Activated naive CD4-positive, alpha-beta T cell treated with anti-CD3 and anti-CD28 coated beads for 36 hours (primary cell): ENCODE results near the gene PRSS38. TPM values are rescaled to one million over a fixed set of nuclear protein-coding genes. Genes with fewer than 3 reads are reported as not detected.
"Not testable (repeated sequence)": the region's sequence is repeated elsewhere in the genome, so short reads cannot be mapped to it uniquely, and the experiment has no call there.

Experiments used
- CTCF ChIA-PET: fragments of 350-600 bp; sonication (Branson Sonifier 250); formaldehyde crosslinking; loops from one replicate; lab custom pipeline; 2021; ENCODE audit warnings: antibody characterized with exemption; lab: Charles Lee
- DNase-seq: peaks from one replicate; pipeline ENCODE4 v3.0.0-alpha.2; 2020
- H3K27ac Mint-ChIP-seq: one replicate; pipeline ENCODE4 v1.8.0; 2021; ENCODE audit warnings: mild to moderate bottlenecking, mixed read lengths
- H3K27me3 Mint-ChIP-seq: one replicate; pipeline ENCODE4 v1.8.0; 2021; ENCODE audit warnings: low read depth, mixed read lengths
- H3K36me3 Mint-ChIP-seq: one replicate; pipeline ENCODE4 v1.8.0; 2021; ENCODE audit warnings: low read depth, mixed read lengths
- H3K4me1 Mint-ChIP-seq: one replicate; pipeline ENCODE4 v1.8.0; 2021; ENCODE audit warnings: low read depth, mixed read lengths
- H3K4me3 Mint-ChIP-seq: one replicate; pipeline ENCODE4 v1.8.0; 2021; ENCODE audit warnings: mild to moderate bottlenecking, moderate library complexity, mixed read lengths
- H3K9me3 Mint-ChIP-seq: one replicate; pipeline ENCODE4 v1.8.0; 2021; ENCODE audit warnings: mixed read lengths
- intact Hi-C: fragments of 100-400 bp; cut with micrococcal nuclease; formaldehyde crosslinking; loops from one replicate; pipeline ENCODE4 v1.15.1; 2023
- total RNA-seq, 2 experiments: library from RNA; stranded (reverse); gene quantifications; one replicate each; pipeline ENCODE4 v1.2.3, GENCODE V29; 2021

The PRSS38 gene
- total RNA-seq, 2 experiments from 2014 or later: not detected

DNA sequence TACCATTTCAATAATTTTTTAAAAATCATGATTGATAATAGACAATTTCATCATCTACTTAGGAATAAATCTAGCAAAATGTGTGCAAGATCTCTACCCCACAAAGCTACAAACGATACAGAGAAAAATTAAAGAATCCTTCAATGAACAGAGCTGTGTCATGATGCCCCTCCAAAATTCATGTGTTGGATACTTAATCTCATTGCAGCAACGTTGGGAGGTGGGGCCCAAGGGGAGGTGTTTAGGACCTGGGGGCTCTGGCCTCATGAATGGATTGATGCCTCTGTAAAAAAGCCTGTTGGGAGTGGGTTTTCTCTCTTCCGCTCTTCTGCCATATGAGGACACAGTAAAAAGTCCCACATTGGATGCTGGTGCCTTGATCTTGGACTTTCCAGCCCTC is 54.9 kb downstream of the PRSS38 start:
- peaks cover 29% of the 10 kb centered on the region for H3K4me1 Mint-ChIP-seq
- no peaks in the 10 kb centered on the region for H3K36me3 Mint-ChIP-seq
- no peak overlapping the region for H3K4me3 Mint-ChIP-seq
- no peak for DNase-seq
- CTCF ChIA-PET: interaction anchor here (0.9 kb wide), 1 partner anchor 83 kb away, joined by 3 read pairs; no protein-coding TSS in a partner anchor
- no peak overlapping the region for H3K27ac Mint-ChIP-seq
- peaks cover 5% of the 10 kb centered on the region for H3K9me3 Mint-ChIP-seq
- H3K27me3 Mint-ChIP-seq: no peaks in the 10 kb centered on the region
- intact Hi-C loops: loop anchor here (5.0 kb wide), 1 partner anchor 63 kb away; no protein-coding TSS in a partner anchor

DNA sequence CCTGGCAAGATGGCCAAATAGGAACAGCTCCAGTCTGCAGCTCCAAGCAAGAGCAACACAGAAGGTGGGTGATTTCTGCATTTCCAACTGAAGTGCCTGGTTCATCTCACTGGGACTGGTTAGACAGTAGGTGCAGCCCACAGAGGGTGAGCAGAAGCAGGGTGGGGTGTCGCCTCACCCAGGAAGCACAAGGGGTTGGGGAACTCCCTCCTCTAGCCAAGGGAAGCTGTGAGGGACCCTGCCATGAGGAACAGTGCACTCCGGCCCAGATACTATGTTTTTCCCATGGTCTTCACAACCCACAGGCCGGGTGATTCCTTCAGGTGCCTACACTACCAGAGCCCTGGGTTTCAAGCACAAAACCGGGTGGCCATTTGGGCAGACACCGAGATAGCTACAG is 56.4 kb downstream of the PRSS38 start:
- H3K4me3 Mint-ChIP-seq, H3K27me3 Mint-ChIP-seq, CTCF ChIA-PET, H3K9me3 Mint-ChIP-seq, H3K27ac Mint-ChIP-seq, DNase-seq, H3K36me3 Mint-ChIP-seq: not testable (repeated sequence)
- intact Hi-C loops: loop anchor here (5.0 kb wide), 1 partner anchor 65 kb away; no protein-coding TSS in a partner anchor
- peaks cover 29% of the 10 kb centered on the region for H3K4me1 Mint-ChIP-seq

DNA sequence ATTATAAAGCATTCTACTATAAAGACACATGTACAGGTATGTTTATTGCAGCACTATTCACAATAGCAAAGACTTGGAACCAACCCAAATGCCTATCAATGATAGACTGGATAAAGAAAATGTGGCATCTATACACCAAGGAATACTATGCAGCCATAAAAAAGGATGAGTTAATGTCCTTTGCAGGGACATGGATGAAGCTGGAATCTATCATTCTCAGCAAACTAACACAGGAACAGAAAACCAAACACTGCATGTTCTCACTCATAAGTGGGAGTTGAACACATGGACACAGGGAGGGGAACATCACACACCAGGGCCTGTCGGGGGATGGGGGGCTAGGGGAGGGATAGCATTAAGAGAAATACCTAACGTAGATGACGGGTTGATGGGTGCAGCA is 62.3 kb downstream of the PRSS38 start:
- intact Hi-C loops, DNase-seq, H3K27me3 Mint-ChIP-seq, H3K4me1 Mint-ChIP-seq, CTCF ChIA-PET, H3K27ac Mint-ChIP-seq, H3K36me3 Mint-ChIP-seq, H3K9me3 Mint-ChIP-seq, H3K4me3 Mint-ChIP-seq: not testable (repeated sequence)

DNA sequence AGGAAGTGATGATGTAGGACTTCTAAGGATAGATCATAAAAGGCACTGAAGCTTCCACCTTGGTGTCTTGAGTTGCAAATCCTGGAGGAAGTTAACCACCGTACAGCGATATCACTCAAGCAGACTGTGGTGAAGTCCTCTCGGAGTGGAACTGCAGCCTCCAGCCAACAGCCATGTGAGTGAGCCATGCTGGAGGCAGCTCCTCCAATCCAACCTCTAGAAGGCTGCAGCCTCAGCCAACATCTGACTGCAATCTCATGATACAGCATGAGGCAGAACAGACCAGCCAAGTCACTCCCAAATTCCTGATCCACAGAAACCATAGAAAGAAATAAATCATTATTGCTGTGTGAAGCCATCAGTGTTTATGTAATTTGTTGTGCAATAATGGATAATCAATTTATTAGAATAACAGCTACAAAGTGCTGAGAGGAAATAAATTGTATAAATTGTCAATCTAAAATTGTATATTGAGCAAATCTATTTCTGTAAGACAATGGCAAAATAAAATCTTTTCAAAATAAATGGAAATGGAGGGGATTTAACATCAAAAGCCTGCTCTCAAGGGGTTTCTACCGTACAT is 65.0 kb downstream of the PRSS38 start:
- Mint-ChIP-seq H3K4me3 (no peak overlapping the region), H3K9me3 (no peaks in the 10 kb centered on the region), H3K27me3 (no peaks in the 10 kb centered on the region), H3K36me3 (no peaks in the 10 kb centered on the region), H3K27ac (no peak overlapping the region), H3K4me1 (peaks cover 13% of the 10 kb centered on the region)
- CTCF ChIA-PET: no interaction called here
- no peak for DNase-seq
- intact Hi-C loops: no loop called here

DNA sequence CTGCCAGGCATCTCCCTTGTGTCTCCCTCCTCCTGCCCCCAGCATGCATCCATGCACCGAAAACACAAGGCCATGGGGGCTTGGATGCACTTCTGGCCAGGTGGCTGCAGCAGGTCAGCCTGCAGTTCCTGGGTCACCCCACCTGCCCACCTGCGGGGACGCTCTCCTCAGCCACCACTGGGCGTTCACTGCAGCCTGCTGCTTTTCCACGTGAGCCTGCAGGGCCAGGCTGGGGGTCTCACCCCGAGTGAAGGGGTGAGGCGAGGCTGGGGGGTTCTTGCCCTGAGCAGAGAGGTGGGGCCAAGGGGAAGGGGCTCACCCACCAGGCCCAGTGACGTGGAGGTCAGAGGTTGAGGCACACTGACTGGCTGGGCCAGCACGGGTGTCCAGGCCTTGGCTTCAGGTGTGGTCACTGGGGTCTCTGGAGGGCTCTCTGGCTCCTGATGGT is 67.6 kb downstream of the PRSS38 start:
- CTCF ChIA-PET: no interaction called here
- H3K4me1 Mint-ChIP-seq: peaks cover 28% of the 10 kb centered on the region
- no peak overlapping the region for H3K4me3 Mint-ChIP-seq
- H3K36me3 Mint-ChIP-seq: no peaks in the 10 kb centered on the region
- no peak for DNase-seq
- intact Hi-C loops: no loop called here
- no peak overlapping the region for H3K27ac Mint-ChIP-seq
- no peaks in the 10 kb centered on the region for H3K27me3 Mint-ChIP-seq
- H3K9me3 Mint-ChIP-seq: no peaks in the 10 kb centered on the region

DNA sequence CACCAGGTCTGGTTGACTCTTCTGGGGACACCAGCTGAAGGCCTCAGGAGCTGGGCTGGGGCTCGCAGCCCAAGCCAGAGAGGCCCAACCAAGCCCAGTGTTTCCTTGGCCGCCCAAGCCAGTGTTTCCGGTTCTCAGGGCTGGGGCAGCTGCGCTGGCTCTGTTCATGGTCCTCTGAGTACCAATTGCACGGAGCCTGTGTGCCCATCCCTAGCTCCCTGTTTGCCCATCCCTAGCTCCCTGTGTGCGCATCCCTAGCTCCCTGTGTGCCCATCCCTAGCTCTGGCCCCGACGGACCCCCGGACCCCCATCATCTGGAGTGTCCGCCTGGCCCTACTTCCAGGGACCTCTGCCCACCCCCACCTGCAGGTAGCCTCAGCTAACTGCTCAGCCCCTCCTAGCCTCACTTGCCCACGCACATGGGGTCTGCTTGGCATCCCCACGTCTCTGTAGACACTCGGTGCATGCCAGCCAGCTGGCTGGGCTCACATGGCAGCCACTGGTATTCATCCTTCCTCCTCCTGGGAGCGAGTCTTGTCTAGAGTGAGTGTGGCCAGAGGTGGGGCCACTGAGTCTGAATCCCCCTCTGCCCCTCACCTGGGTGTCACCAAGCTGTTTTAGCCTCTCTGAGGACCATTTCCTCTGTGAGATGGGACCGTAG is 68.3 kb downstream of the PRSS38 start:
- intact Hi-C loops: no loop called here
- no peaks in the 10 kb centered on the region for H3K27me3 Mint-ChIP-seq
- CTCF ChIA-PET: no interaction called here
- H3K36me3 Mint-ChIP-seq: no peaks in the 10 kb centered on the region
- H3K9me3 Mint-ChIP-seq: no peaks in the 10 kb centered on the region
- peaks cover 28% of the 10 kb centered on the region for H3K4me1 Mint-ChIP-seq
- no peak overlapping the region for H3K4me3 Mint-ChIP-seq
- H3K27ac Mint-ChIP-seq: no peak overlapping the region
- DNase-seq: no peak

DNA sequence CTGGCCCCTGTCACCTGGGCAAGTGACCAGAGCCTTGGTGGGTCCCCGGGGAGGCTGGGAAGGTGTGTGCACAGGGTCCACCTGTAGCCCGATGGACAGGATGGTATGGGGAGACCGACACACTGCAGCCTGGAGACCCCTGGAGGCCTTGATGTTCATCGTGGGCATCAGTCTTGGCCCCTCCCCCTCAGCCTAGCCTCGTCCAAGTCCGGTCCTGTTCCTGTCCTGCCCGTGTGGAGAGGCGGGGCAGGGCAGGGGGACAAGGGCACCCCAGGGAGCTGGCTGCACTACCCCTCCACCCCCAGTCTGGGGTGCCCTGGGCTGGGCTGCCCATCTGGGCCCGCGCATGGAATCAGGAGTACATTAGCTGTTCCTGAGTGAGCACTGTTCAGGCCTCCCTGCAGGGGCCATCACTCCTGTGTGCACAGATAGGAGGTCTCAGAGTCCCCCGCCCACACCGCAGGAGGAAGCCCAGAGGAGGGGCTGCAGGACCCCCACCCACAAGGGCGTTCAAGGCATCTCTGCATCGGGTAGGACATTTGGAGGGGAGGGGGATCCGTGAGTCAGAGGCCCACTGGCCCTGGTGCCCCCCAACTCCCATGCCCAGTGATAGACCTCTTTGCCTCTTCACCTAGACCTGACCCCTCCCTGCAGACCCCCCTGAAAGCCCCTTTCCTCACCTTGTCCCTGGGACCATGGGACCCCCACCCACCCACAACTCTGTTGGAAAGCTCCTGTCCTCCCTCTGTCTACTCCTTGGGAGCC is 69.1 kb downstream of the PRSS38 start:
- no peaks in the 10 kb centered on the region for H3K27me3 Mint-ChIP-seq
- CTCF ChIA-PET: no interaction called here
- no peaks in the 10 kb centered on the region for H3K36me3 Mint-ChIP-seq
- intact Hi-C loops: loop anchor here (5.0 kb wide), 2 partner anchors 97 to 122 kb away; no protein-coding TSS in a partner anchor
- no peaks in the 10 kb centered on the region for H3K9me3 Mint-ChIP-seq
- no peak overlapping the region for H3K27ac Mint-ChIP-seq
- no peak for DNase-seq
- H3K4me1 Mint-ChIP-seq: peaks cover 30% of the 10 kb centered on the region
- no peak overlapping the region for H3K4me3 Mint-ChIP-seq

DNA sequence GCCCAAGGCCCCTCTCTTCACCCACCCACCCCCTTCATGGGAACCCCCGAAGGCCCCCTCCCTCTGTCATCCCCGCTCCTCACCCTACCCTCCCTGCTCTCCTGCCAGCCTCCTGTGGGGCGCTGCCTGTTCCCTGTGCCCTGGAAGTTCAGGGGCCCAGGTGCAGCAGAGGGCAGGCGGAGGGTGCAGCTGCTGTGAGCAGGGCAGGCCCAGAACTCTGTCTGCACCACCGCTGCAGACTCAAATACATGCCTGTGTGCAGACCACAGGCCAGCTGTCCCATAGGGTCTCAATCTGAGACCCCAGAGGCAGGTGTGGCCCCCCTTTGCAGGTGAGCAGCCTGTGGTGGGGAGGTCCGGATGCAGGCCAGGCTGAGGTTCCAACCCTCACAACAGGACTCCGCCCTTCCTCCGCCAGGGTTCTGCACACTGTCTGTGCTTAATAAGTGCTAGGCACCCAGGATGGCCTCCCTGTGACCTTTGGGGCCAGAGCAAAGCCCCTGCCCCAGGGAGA is 69.7 kb downstream of the PRSS38 start:
- Mint-ChIP-seq H3K9me3 (no peaks in the 10 kb centered on the region), H3K4me1 (peaks cover 30% of the 10 kb centered on the region), H3K27ac (peak overlapping the region; percentile 26), H3K27me3 (no peaks in the 10 kb centered on the region), H3K36me3 (no peaks in the 10 kb centered on the region), H3K4me3 (no peak overlapping the region)
- intact Hi-C loops: loop anchor here (5.0 kb wide), 2 partner anchors 98 to 123 kb away; no protein-coding TSS in a partner anchor
- CTCF ChIA-PET: interaction anchor here (0.6 kb wide), 1 partner anchor 743 kb away, joined by 7 read pairs; no protein-coding TSS in a partner anchor
- DNase-seq: peak; percentile 44

DNA sequence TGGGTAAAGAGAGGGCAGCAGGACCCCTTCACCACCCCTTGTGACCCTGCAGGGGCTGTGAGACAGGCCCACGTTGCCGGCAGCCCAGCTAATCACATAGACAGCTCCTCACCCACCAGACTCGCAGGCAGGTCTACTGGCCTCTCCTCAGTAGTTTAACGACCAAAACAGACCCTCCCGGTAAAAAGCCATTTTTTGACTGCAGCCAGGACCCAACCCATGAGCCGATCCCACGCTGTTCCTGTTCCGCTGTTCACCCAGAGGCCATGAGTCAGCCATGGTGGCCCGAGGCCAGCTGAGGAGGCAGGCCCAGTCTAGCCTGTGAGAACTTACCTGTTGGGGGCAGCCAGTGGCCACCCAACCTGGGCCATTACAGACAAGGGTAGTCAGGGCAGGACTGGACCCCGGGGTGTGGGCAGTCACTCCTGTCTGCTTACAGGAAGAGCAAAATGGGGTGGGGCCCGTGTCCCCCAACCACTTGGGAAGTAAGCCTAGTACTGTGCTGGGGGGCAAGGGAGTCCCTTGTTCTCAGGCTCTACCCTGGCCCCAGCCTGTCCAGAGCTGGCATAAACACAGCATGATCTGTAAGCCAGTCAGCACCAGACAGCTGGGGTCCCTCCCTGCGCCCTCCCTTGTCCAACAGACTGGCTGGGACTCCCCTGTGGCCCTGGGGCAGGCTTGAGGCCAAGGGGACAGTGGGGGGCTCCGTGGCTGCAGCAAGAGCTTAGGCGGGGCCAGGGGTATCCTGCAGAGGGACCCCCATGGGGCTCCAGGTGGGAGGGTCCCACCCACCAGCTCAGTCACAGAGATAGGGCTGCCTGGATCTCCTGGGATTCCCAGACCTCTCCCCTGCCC is 70.4 kb downstream of the PRSS38 start:
- H3K36me3 Mint-ChIP-seq: no peaks in the 10 kb centered on the region
- peak overlapping the region; percentile 26 for H3K27ac Mint-ChIP-seq
- peaks cover 30% of the 10 kb centered on the region for H3K4me1 Mint-ChIP-seq
- no peak for DNase-seq
- H3K9me3 Mint-ChIP-seq: no peaks in the 10 kb centered on the region
- intact Hi-C loops: loop anchor here (5.0 kb wide), 2 partner anchors 99 to 124 kb away; no protein-coding TSS in a partner anchor
- H3K4me3 Mint-ChIP-seq: peak overlapping the region; percentile 11
- no peaks in the 10 kb centered on the region for H3K27me3 Mint-ChIP-seq
- CTCF ChIA-PET: interaction anchor here (0.6 kb wide), 1 partner anchor 744 kb away, joined by 7 read pairs; no protein-coding TSS in a partner anchor

DNA sequence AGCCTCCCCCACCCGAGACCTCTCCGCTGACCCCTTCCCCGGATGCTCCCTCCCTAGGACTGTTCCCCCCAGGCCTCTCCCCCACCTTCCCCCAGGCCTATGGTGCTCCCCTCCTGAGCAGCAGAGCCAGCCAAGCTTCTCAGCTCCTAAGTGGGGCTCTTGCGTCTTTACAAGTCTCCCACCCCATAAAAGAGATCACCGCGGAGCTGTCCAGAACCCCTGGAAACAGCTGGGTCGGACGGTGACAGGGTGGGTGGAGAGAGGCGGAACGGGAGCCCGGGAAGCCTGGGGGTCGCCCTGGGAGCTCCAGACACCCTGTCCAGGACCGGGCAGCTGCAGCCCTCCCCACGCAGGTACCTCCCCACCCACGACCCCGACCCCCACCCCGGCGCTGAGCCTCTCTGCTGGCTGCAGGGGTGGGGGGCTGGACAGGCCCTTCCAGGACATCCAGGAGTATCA is 71.1 kb downstream of the PRSS38 start:
- Mint-ChIP-seq H3K27me3 (no peaks in the 10 kb centered on the region), H3K9me3 (no peaks in the 10 kb centered on the region), H3K4me1 (peaks cover 30% of the 10 kb centered on the region), H3K36me3 (no peaks in the 10 kb centered on the region), H3K27ac (peak overlapping the region; percentile 41), H3K4me3 (peak overlapping the region; percentile 32)
- intact Hi-C loops: loop anchor here (5.0 kb wide), 2 partner anchors 99 to 124 kb away; no protein-coding TSS in a partner anchor
- CTCF ChIA-PET: interaction anchor here (0.6 to 0.7 kb wide), 2 partner anchors 54 to 66 kb away, joined by 3 read pairs; no protein-coding TSS in a partner anchor
- DNase-seq: no peak

DNA sequence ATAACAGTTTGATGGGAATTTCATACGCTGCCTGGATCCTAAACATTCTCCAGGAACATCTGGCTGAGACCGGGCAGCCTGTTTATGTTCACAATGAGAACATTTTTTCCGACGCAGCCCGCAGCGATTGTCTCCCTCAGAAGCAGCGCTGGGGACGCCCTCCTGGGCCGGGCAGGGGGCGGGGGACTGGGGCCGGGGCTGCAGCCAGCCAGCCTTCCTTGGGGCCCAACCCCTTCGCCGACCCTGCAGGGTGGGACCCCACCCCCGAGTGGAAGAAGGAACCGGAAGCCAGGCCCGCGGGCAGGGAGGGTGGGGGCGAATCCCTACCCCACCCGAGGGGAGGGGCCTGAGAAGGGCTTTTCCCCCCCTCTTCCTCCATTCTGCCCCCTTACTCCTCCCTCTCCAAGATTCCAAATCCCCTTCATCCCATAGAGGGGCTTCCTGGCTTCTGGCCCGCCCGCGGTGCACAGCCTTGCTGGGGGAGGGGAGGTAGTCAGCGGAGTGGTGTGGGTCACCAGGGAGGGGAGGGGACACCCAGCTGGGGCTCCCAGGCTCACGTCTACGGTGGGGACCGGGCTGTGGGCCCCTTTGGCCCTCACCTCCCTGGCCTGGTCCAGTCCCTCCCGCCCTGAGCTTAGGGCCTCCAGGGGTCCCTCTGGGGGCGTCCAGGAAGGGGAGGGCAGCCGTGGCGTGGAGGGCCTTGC is 71.7 kb downstream of the PRSS38 start:
- peak overlapping the region; percentile 32 for H3K4me3 Mint-ChIP-seq
- H3K4me1 Mint-ChIP-seq: peaks cover 30% of the 10 kb centered on the region
- CTCF ChIA-PET: interaction anchor here (0.6 to 0.7 kb wide), 2 partner anchors 53 to 65 kb away, joined by 3 read pairs; no protein-coding TSS in a partner anchor
- peak overlapping the region; percentile 41 for H3K27ac Mint-ChIP-seq
- no peaks in the 10 kb centered on the region for H3K9me3 Mint-ChIP-seq
- H3K27me3 Mint-ChIP-seq: no peaks in the 10 kb centered on the region
- peak; percentile 43 for DNase-seq
- no peaks in the 10 kb centered on the region for H3K36me3 Mint-ChIP-seq
- intact Hi-C loops: loop anchor here (5.0 kb wide), 2 partner anchors 100 to 125 kb away; no protein-coding TSS in a partner anchor
